ENCODE results near the gene SIX4. TPM values are rescaled to one million over a fixed set of nuclear protein-coding genes. Genes with fewer than 3 reads are reported as not detected.
"Not testable (repeated sequence)": the region's sequence is repeated elsewhere in the genome, so short reads cannot be mapped to it uniquely, and the experiment has no call there.

Gene SIX4
- total RNA-seq, 4 donors from 2014 or later = 0.32 to 0.55 TPM; not detected in 2

- Histone ChIP-seq H3K36me3 (no peaks in the 10 kb centered on the region), H3K4me3 (no peak overlapping the region), H3K27me3 (peaks cover 18% of the 10 kb centered on the region), H3K9me3 (no peaks in the 10 kb centered on the region), H3K4me1 (peaks cover 0 to 22% (median 7%) of the 10 kb centered on the region in 4 donors), H3K27ac (no peak overlapping the region)
- 60 to 74% methylated on average over 4 of the region's 4 CpGs for WGBS, 2 donors (ENCODE audit: low coverage in 1 of 2)
- in situ Hi-C loops (cut with MboI; ENCODE audit: low pct_ligation_motif_present in 1 of 4, low pct_unique_long_range_greater_than_20kb in 1 of 4, low sequenced_read_pairs in 3 of 4) = no loop called here
- no peak for DNase-seq
- TF ChIP-seq CTCF (IDR thresholded peaks at IDR 0.05) = no peak
- intact Hi-C loops (cut with DNase I; ENCODE audit: low total_unique reads) = no loop called here
Measured at GRCh38 chr14:60736494-60736893, 12.3 kb upstream of the SIX4 start.

- peaks cover 18% of the 10 kb centered on the region for H3K27me3 ChIP-seq
- no peaks in the 10 kb centered on the region for H3K9me3 ChIP-seq
- no peaks in the 10 kb centered on the region for H3K36me3 ChIP-seq
- no peak for DNase-seq
- intact Hi-C loops (cut with DNase I; ENCODE audit: low total_unique reads) = no loop called here
- TF ChIP-seq CTCF (IDR thresholded peaks at IDR 0.05) (no peak), POLR2A (IDR thresholded peaks at IDR 0.05) (no peak), EP300 (IDR thresholded peaks at IDR 0.05; ENCODE audit: low read depth) (no peak), POLR2AphosphoS5 (IDR thresholded peaks at IDR 0.05) (no peak)
- H3K4me3 ChIP-seq = peak overlapping the region; percentile 52 to 82 (median 67)
- in situ Hi-C loops (cut with MboI; ENCODE audit: low pct_ligation_motif_present in 1 of 4, low pct_unique_long_range_greater_than_20kb in 1 of 4, low sequenced_read_pairs in 3 of 4) = no loop called here
- H3K27ac ChIP-seq = peak overlapping the region in 1 of 4 donors; percentile 63
- peaks cover 0 to 22% (median 7%) of the 10 kb centered on the region in 4 donors for H3K4me1 ChIP-seq
- WGBS, 2 donors (ENCODE audit: low coverage in 1 of 2) = 10 to 11% methylated on average over 4 to 5 of the region's 5 CpGs
Measured at GRCh38 chr14:60735416-60735815, 11.3 kb upstream of the SIX4 start.

- peak; percentile 71 for DNase-seq
- in situ Hi-C loops (cut with MboI; ENCODE audit: low pct_ligation_motif_present in 1 of 4, low pct_unique_long_range_greater_than_20kb in 1 of 4, low sequenced_read_pairs in 3 of 4) (no loop called here), intact Hi-C loops (cut with DNase I; ENCODE audit: low total_unique reads) (no loop called here)
- Histone ChIP-seq H3K9me3 (no peaks in the 10 kb centered on the region), H3K27ac (peak within 1 kb of the TSS; percentile 49 to 67 (median 64)), H3K27me3 (peaks cover 24% of the 10 kb centered on the region), H3K36me3 (no peaks in the 10 kb centered on the region), H3K4me3 (peak within 1 kb of the TSS; percentile 52 to 82 (median 67)), H3K4me1 (peaks cover 0 to 22% (median 7%) of the 10 kb centered on the region in 4 donors)
- peak; percentile 20 for TF ChIP-seq POLR2A (IDR thresholded peaks at IDR 0.05)
- TF ChIP-seq POLR2AphosphoS5 (IDR thresholded peaks at IDR 0.05) = peak; percentile 20 to 25 (median 20)
- no peak for TF ChIP-seq EP300 (IDR thresholded peaks at IDR 0.05; ENCODE audit: low read depth)
- TF ChIP-seq CTCF (IDR thresholded peaks at IDR 0.05) = no peak
- WGBS, 2 donors (ENCODE audit: low coverage in 1 of 2) = 4 to 23% methylated on average over 3 to 33 of the region's 33 CpGs
Measured at GRCh38 chr14:60734465-60735242, 10.5 kb upstream of the SIX4 start, which contains the start of gene MNAT1. TSS of gene MNAT1 (plus strand) at chr14:60734761. CDS start at chr14:60734863, 102 bp downstream.

GRCh38 chr14:60732840-60733483, 8.8 kb upstream of the SIX4 start:
- in situ Hi-C loops (cut with MboI; ENCODE audit: low pct_ligation_motif_present in 1 of 4, low pct_unique_long_range_greater_than_20kb in 1 of 4, low sequenced_read_pairs in 3 of 4) = no loop called here
- H3K9me3 ChIP-seq = no peaks in the 10 kb centered on the region
- intact Hi-C loops (cut with DNase I; ENCODE audit: low total_unique reads) = no loop called here
- peaks cover 0 to 22% (median 7%) of the 10 kb centered on the region in 4 donors for H3K4me1 ChIP-seq
- H3K4me3 ChIP-seq = no peak overlapping the region
- H3K27ac ChIP-seq = no peak overlapping the region
- no peak for DNase-seq
- peaks cover 39% of the 10 kb centered on the region for H3K27me3 ChIP-seq
- no peaks in the 10 kb centered on the region for H3K36me3 ChIP-seq
- no peak for TF ChIP-seq POLR2AphosphoS5 (IDR thresholded peaks at IDR 0.05)
- TF ChIP-seq CTCF (IDR thresholded peaks at IDR 0.05) = no peak
- no peak for TF ChIP-seq POLR2A (IDR thresholded peaks at IDR 0.05)
- no peak for TF ChIP-seq EP300 (IDR thresholded peaks at IDR 0.05; ENCODE audit: low read depth)
- WGBS, 2 donors (ENCODE audit: low coverage in 1 of 2) = 69 to 72% methylated on average over 4 of the region's 4 CpGs

- intact Hi-C loops (cut with DNase I; ENCODE audit: low total_unique reads); H3K4me3 ChIP-seq; DNase-seq; H3K9me3 ChIP-seq; in situ Hi-C loops (cut with MboI; ENCODE audit: low pct_ligation_motif_present in 1 of 4, low pct_unique_long_range_greater_than_20kb in 1 of 4, low sequenced_read_pairs in 3 of 4); H3K36me3 ChIP-seq; H3K27ac ChIP-seq: not testable (repeated sequence)
- Histone ChIP-seq H3K4me1 (peaks cover 0 to 16% (median 5%) of the 10 kb centered on the region in 4 donors), H3K27me3 (peaks cover 56% of the 10 kb centered on the region)
- 92 to 98% methylated on average over 5 of the region's 5 CpGs for WGBS, 2 donors (ENCODE audit: low coverage in 1 of 2)
Measured at GRCh38 chr14:60731291-60731690, 7.1 kb upstream of the SIX4 start.
